ENCODE data around the gene TIMM10B.

DNA sequence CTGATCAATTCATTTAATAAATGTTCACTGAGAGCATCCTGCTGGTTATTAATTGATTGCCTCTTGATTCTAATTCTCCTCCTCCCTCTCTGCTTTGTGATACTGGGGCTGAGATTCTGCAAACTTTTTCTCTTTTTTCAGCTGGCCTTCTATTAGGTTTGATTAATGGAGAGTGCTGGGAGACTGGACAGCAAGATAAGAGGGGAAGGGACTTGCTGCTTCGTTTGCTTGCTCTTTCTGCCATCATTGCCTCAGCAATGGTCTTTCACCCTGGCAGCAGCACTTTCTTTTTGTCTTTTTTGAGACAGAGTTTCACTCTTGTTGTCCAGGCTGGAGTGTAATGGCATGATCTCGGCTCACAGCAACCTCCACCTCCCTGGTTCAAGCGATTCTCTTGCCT, 22.9 kb downstream of the TIMM10B start:
- TF ChIP-seq, protein P1, sequence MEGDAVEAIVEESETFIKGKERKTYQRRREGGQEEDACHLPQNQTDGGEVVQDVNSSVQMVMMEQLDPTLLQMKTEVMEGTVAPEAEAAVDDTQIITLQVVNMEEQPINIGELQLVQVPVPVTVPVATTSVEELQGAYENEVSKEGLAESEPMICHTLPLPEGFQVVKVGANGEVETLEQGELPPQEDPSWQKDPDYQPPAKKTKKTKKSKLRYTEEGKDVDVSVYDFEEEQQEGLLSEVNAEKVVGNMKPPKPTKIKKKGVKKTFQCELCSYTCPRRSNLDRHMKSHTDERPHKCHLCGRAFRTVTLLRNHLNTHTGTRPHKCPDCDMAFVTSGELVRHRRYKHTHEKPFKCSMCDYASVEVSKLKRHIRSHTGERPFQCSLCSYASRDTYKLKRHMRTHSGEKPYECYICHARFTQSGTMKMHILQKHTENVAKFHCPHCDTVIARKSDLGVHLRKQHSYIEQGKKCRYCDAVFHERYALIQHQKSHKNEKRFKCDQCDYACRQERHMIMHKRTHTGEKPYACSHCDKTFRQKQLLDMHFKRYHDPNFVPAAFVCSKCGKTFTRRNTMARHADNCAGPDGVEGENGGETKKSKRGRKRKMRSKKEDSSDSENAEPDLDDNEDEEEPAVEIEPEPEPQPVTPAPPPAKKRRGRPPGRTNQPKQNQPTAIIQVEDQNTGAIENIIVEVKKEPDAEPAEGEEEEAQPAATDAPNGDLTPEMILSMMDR (IDR thresholded peaks at IDR 0.05; ENCODE audit: poor library complexity) = no peak
- no peak for TF ChIP-seq EZH2phosphoT487 (IDR thresholded peaks at IDR 0.05; ENCODE audit: low read depth, severe bottlenecking, unreplicated experiment)

All from hepatocyte (in vitro differentiated cells).